ENCODE results near the gene DCHS2.

Gene DCHS2

GRCh38 chr4:154414796-154415195 is 76.8 kb downstream of the DCHS2 start:
- H3K27ac ChIP-seq (ENCODE audit: low read length), result no peak overlapping the region
- H3K4me1 ChIP-seq (ENCODE audit: control insufficient read depth, low read depth, low read length), result peaks cover 7% of the 10 kb centered on the region
- no peak overlapping the region for H3K9ac ChIP-seq (ENCODE audit: low read length)

GRCh38 chr4:154414371-154414770 is 77.2 kb downstream of the DCHS2 start:
- Histone ChIP-seq H3K27me3 (ENCODE audit: control insufficient read depth, insufficient read depth, low read length) (peaks cover 19% of the 10 kb centered on the region), H3K9ac (ENCODE audit: low read length) (no peak overlapping the region), H3K36me3 (ENCODE audit: control insufficient read depth, low read depth, low read length) (no peaks in the 10 kb centered on the region), H3K4me3 (ENCODE audit: low read length) (no peak overlapping the region), H3K27ac (ENCODE audit: low read length) (no peak overlapping the region), H3K9me3 (ENCODE audit: control insufficient read depth, low read depth, low read length) (no peaks in the 10 kb centered on the region), H3K4me1 (ENCODE audit: control insufficient read depth, low read depth, low read length) (peaks cover 7% of the 10 kb centered on the region)

More at GRCh38 chr4:154414796-154415195, 76.8 kb downstream of the DCHS2 start:
- H3K27me3 ChIP-seq (ENCODE audit: control insufficient read depth, insufficient read depth, low read length), result peaks cover 19% of the 10 kb centered on the region
- no peaks in the 10 kb centered on the region for H3K36me3 ChIP-seq (ENCODE audit: control insufficient read depth, low read depth, low read length)
- H3K9me3 ChIP-seq (ENCODE audit: control insufficient read depth, low read depth, low read length), result no peaks in the 10 kb centered on the region
- H3K4me3 ChIP-seq (ENCODE audit: low read length), result no peak overlapping the region

GRCh38 chr4:154407443-154407842 is 84.2 kb downstream of the DCHS2 start:
- Histone ChIP-seq H3K4me3 (ENCODE audit: low read length) (no peak overlapping the region), H3K9me3 (ENCODE audit: control insufficient read depth, low read depth, low read length) (no peaks in the 10 kb centered on the region), H3K9ac (ENCODE audit: low read length) (no peak overlapping the region), H3K27me3 (ENCODE audit: control insufficient read depth, insufficient read depth, low read length) (no peaks in the 10 kb centered on the region), H3K36me3 (ENCODE audit: control insufficient read depth, low read depth, low read length) (no peaks in the 10 kb centered on the region), H3K4me1 (ENCODE audit: control insufficient read depth, low read depth, low read length) (no peaks in the 10 kb centered on the region), H3K27ac (ENCODE audit: low read length) (no peak overlapping the region)

DNA sequence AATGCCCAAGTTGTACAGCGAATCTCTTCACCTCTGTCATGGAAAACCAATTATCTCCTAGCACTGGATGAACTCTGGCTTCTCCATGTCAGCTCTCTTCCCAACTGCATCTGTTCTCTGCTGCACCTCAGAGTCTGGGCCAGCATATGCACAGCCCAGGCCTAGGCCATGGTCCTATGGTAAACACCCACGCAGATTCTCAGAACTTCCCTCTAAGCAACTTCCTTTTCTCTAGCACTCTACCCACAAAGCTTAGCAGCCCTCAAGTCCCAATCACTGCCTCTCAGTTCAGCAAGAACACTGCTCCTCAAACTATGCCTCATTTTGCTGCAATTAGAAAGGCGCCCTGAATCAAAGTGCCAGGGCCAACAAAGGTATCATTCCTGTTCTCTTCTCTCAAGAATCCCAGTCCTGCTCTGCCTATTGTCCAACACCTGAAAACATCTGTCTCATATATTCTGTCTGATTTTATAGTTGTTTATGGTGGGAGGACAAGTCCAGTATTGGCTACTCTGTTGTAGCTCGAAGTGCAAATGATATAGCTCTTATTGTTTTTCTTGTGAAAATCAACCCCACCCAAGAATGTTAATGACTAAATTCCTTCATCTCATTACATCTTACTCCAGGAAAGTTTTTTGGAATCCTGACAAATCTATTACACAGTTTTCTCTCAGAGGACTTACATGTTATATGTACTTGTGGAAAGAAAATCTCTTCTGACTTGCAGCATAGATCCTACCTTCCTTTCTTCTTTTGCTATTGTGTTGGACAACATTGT is 85.4 kb downstream of the DCHS2 start:
- no peaks in the 10 kb centered on the region for H3K27me3 ChIP-seq (ENCODE audit: control insufficient read depth, insufficient read depth, low read length)
- no peak overlapping the region for H3K27ac ChIP-seq (ENCODE audit: low read length)
- no peaks in the 10 kb centered on the region for H3K4me1 ChIP-seq (ENCODE audit: control insufficient read depth, low read depth, low read length)
- H3K9me3 ChIP-seq (ENCODE audit: control insufficient read depth, low read depth, low read length), result no peaks in the 10 kb centered on the region
- H3K4me3 ChIP-seq (ENCODE audit: low read length), result no peak overlapping the region
- no peak overlapping the region for H3K9ac ChIP-seq (ENCODE audit: low read length)
- H3K36me3 ChIP-seq (ENCODE audit: control insufficient read depth, low read depth, low read length), result no peaks in the 10 kb centered on the region

DNA sequence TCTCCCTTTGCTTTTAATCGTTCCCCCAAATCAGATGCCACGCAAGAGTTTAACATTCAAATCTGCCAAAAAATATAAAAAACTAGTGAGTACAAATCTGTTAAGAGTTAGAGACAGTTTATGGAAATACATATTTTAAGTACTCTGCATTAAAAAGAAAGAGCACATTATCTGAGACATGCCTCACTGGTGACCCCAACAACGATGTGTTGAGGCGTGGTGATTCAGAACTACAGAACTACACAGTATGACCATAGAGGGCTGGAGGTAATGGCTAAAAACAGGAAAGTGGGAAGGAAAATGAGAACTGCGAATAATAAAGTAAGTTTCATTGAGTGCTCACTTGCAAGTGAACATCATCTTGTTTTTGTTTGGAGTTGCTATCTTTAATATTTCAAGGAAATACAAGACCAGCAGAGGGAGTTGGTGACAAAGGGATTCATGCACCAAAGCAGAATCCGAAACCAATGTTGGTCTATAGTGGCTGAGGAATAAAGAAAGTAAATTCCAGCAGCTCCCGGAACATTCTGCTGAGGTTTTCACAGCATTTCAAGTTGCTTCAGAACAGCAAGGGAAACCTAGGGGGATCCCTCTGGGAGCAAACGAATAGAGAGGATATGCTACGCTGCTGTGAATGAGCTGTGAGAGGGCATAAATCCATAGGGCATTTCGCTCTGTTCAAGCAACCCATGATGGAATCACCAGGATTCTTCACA is 92.2 kb downstream of the DCHS2 start:
- no peak overlapping the region for H3K27ac ChIP-seq (ENCODE audit: low read length)
- H3K4me3 ChIP-seq (ENCODE audit: low read length), result no peak overlapping the region
- no peaks in the 10 kb centered on the region for H3K27me3 ChIP-seq (ENCODE audit: control insufficient read depth, insufficient read depth, low read length)
- no peak overlapping the region for H3K9ac ChIP-seq (ENCODE audit: low read length)
- no peaks in the 10 kb centered on the region for H3K9me3 ChIP-seq (ENCODE audit: control insufficient read depth, low read depth, low read length)
- no peaks in the 10 kb centered on the region for H3K36me3 ChIP-seq (ENCODE audit: control insufficient read depth, low read depth, low read length)
- no peaks in the 10 kb centered on the region for H3K4me1 ChIP-seq (ENCODE audit: control insufficient read depth, low read depth, low read length)

DNA sequence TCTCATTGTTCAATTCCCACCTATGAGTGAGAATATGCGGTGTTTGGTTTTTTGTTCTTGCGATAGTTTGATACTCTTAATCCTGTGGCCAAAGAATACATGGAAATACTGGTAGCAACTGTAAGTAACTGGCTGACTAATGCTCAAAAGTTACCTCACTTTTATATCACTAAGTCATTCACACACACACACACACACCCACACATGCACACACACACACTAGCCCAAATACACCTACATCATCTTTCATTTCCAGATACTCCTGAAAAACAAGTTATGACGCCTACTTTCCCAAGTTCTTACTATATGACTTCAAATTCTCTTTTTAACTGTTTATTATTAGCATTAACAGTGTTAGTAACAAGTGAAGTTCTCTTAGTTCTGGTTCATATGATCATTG is 101.3 kb downstream of the DCHS2 start:
- H3K9ac ChIP-seq (ENCODE audit: low read length), result no peak overlapping the region
- no peaks in the 10 kb centered on the region for H3K27me3 ChIP-seq (ENCODE audit: control insufficient read depth, insufficient read depth, low read length)
- H3K9me3 ChIP-seq (ENCODE audit: control insufficient read depth, low read depth, low read length), result no peaks in the 10 kb centered on the region
- H3K27ac ChIP-seq (ENCODE audit: low read length), result no peak overlapping the region
- no peaks in the 10 kb centered on the region for H3K4me1 ChIP-seq (ENCODE audit: control insufficient read depth, low read depth, low read length)
- no peak overlapping the region for H3K4me3 ChIP-seq (ENCODE audit: low read length)
- H3K36me3 ChIP-seq (ENCODE audit: control insufficient read depth, low read depth, low read length), result no peaks in the 10 kb centered on the region

GRCh38 chr4:154389148-154389547 is 102.5 kb downstream of the DCHS2 start:
- H3K27ac ChIP-seq (ENCODE audit: low read length), result no peak overlapping the region
- H3K4me1 ChIP-seq (ENCODE audit: control insufficient read depth, low read depth, low read length), result no peaks in the 10 kb centered on the region
- no peak overlapping the region for H3K9ac ChIP-seq (ENCODE audit: low read length)
- no peaks in the 10 kb centered on the region for H3K27me3 ChIP-seq (ENCODE audit: control insufficient read depth, insufficient read depth, low read length)
- H3K9me3 ChIP-seq (ENCODE audit: control insufficient read depth, low read depth, low read length), result no peaks in the 10 kb centered on the region
- H3K36me3 ChIP-seq (ENCODE audit: control insufficient read depth, low read depth, low read length), result no peaks in the 10 kb centered on the region
- no peak overlapping the region for H3K4me3 ChIP-seq (ENCODE audit: low read length)

GRCh38 chr4:154384012-154384411 is 107.6 kb downstream of the DCHS2 start:
- H3K27ac ChIP-seq (ENCODE audit: low read length), result no peak overlapping the region
- H3K4me1 ChIP-seq (ENCODE audit: control insufficient read depth, low read depth, low read length), result no peaks in the 10 kb centered on the region
- no peak overlapping the region for H3K9ac ChIP-seq (ENCODE audit: low read length)
- H3K9me3 ChIP-seq (ENCODE audit: control insufficient read depth, low read depth, low read length), result no peaks in the 10 kb centered on the region
- no peaks in the 10 kb centered on the region for H3K36me3 ChIP-seq (ENCODE audit: control insufficient read depth, low read depth, low read length)
- H3K4me3 ChIP-seq (ENCODE audit: low read length), result no peak overlapping the region
- no peaks in the 10 kb centered on the region for H3K27me3 ChIP-seq (ENCODE audit: control insufficient read depth, insufficient read depth, low read length)

- Histone ChIP-seq H3K27me3 (ENCODE audit: control insufficient read depth, insufficient read depth, low read length) (no peaks in the 10 kb centered on the region), H3K4me1 (ENCODE audit: control insufficient read depth, low read depth, low read length) (no peaks in the 10 kb centered on the region), H3K36me3 (ENCODE audit: control insufficient read depth, low read depth, low read length) (no peaks in the 10 kb centered on the region), H3K9me3 (ENCODE audit: control insufficient read depth, low read depth, low read length) (no peaks in the 10 kb centered on the region), H3K4me3 (ENCODE audit: low read length) (no peak overlapping the region), H3K9ac (ENCODE audit: low read length) (no peak overlapping the region), H3K27ac (ENCODE audit: low read length) (no peak overlapping the region)
Measured at GRCh38 chr4:154376486-154376885, 115.1 kb downstream of the DCHS2 start.

DNA sequence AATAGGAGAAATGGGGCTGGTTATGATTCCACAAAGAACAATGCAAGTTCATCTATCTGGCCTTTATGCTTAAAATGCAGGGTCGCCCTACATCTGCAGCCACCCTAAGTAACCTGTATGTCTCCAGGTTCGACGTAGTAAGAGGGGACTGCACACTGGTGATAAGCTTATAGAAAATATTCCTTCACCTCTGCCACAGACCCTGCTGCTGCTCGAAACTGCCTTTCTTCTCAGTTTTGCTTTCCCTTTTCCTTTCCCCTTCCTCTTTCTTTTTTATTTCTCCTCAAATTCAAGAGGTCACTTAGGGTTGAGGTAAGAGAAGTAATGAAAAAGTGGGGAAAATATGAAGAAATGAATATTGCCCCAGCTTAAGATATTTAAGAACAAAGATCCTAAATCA is 123.5 kb downstream of the DCHS2 start:
- Histone ChIP-seq H3K4me3 (ENCODE audit: low read length) (no peak overlapping the region), H3K9me3 (ENCODE audit: control insufficient read depth, low read depth, low read length) (no peaks in the 10 kb centered on the region), H3K9ac (ENCODE audit: low read length) (no peak overlapping the region), H3K27ac (ENCODE audit: low read length) (no peak overlapping the region), H3K4me1 (ENCODE audit: control insufficient read depth, low read depth, low read length) (no peaks in the 10 kb centered on the region), H3K27me3 (ENCODE audit: control insufficient read depth, insufficient read depth, low read length) (no peaks in the 10 kb centered on the region), H3K36me3 (ENCODE audit: control insufficient read depth, low read depth, low read length) (no peaks in the 10 kb centered on the region)

GRCh38 chr4:154367659-154368058 is 123.9 kb downstream of the DCHS2 start:
- Histone ChIP-seq H3K27me3 (ENCODE audit: control insufficient read depth, insufficient read depth, low read length) (no peaks in the 10 kb centered on the region), H3K9ac (ENCODE audit: low read length) (no peak overlapping the region), H3K27ac (ENCODE audit: low read length) (no peak overlapping the region), H3K9me3 (ENCODE audit: control insufficient read depth, low read depth, low read length) (no peaks in the 10 kb centered on the region), H3K36me3 (ENCODE audit: control insufficient read depth, low read depth, low read length) (no peaks in the 10 kb centered on the region), H3K4me3 (ENCODE audit: low read length) (no peak overlapping the region), H3K4me1 (ENCODE audit: control insufficient read depth, low read depth, low read length) (no peaks in the 10 kb centered on the region)

- H3K4me1 ChIP-seq (ENCODE audit: control insufficient read depth, low read depth, low read length), result no peaks in the 10 kb centered on the region
- no peak overlapping the region for H3K27ac ChIP-seq (ENCODE audit: low read length)
- no peak overlapping the region for H3K4me3 ChIP-seq (ENCODE audit: low read length)
- H3K9me3 ChIP-seq (ENCODE audit: control insufficient read depth, low read depth, low read length), result no peaks in the 10 kb centered on the region
- no peak overlapping the region for H3K9ac ChIP-seq (ENCODE audit: low read length)
- no peaks in the 10 kb centered on the region for H3K27me3 ChIP-seq (ENCODE audit: control insufficient read depth, insufficient read depth, low read length)
- H3K36me3 ChIP-seq (ENCODE audit: control insufficient read depth, low read depth, low read length), result no peaks in the 10 kb centered on the region
Measured at GRCh38 chr4:154366956-154367355, 124.6 kb downstream of the DCHS2 start.

Data from iPS-18a (cell line).